HL-60 (cell line): ENCODE data around the gene SLC6A9.
A peak's percentile ranks its signal among the peaks of the same experiment; 100 is the strongest.

Experiments
- DNase-seq, 2 experiments: peaks; one replicate each; pipeline ENCODE4 v3.0.0-alpha.2; 2010 to 2020; ENCODE audit warnings: low read depth in 1 of 2, low spot score in 1 of 2
- H3K27ac ChIP-seq: fragments of 250-450 bp; sonication (Bioruptor Pico); replicated peaks from 2 replicates; pipeline ENCODE4 v1.5.1; 2020; ENCODE audit warnings: mild to moderate bottlenecking, moderate library complexity
- H3K27me3 ChIP-seq: fragments of 250-450 bp; sonication (Bioruptor Pico); 2 replicates; pipeline ENCODE4 v1.5.1; 2021; ENCODE audit warnings: mild to moderate bottlenecking, moderate library complexity; ENCODE audit not compliant: insufficient read depth, poor library complexity, severe bottlenecking
- H3K4me3 ChIP-seq: replicated peaks from 2 replicates; pipeline ENCODE4 v1.5.1; 2011; ENCODE audit warnings: mild to moderate bottlenecking, control low read depth, low read length; ENCODE audit not compliant: insufficient read depth
- CTCF ChIP-seq: IDR thresholded peaks from one replicate; pipeline ENCODE4 v1.5.1; 2011; ENCODE audit warnings: low read length, control low read depth, inconsistent platforms; ENCODE audit not compliant: insufficient read depth
- GABPA ChIP-seq: IDR thresholded peaks from 2 replicates; pipeline ENCODE4 v1.6.1; 2012; ENCODE audit warnings: low read depth
- POLR2AphosphoS5 ChIP-seq: IDR thresholded peaks from 2 replicates; pipeline ENCODE4 v1.6.1; 2012; ENCODE audit warnings: low read depth
- REST ChIP-seq: IDR thresholded peaks from 2 replicates; pipeline ENCODE4 v1.6.1; 2012; ENCODE audit warnings: low read depth; ENCODE audit not compliant: insufficient replicate concordance
- SPI1 ChIP-seq: IDR thresholded peaks from 2 replicates; pipeline ENCODE4 v1.6.1; 2012; ENCODE audit warnings: low read depth, mild to moderate bottlenecking, borderline replicate concordance

Gene SLC6A9

GRCh38 chr1:44029911-44030604 lies 1.2 kb downstream of the SLC6A9 start:
- peak overlapping the region; percentile 70 for H3K4me3 ChIP-seq
- TF ChIP-seq POLR2AphosphoS5 (0 out of 2 replicates have a peak, but pooled peaks have one; percentile 46), CTCF (no peak)
- no peaks in the 10 kb centered on the region for H3K27me3 ChIP-seq
- peak; percentile 69 to 93 for DNase-seq
- peak overlapping the region; percentile 28 for H3K27ac ChIP-seq

- Histone ChIP-seq H3K27me3 (no peaks in the 10 kb centered on the region), H3K27ac (peak overlapping the region; percentile 28), H3K4me3 (peak overlapping the region; percentile 70)
- TF ChIP-seq REST (no peak), CTCF (no peak), SPI1 (no peak), GABPA (no peak), POLR2AphosphoS5 (no peak)
- no peak for DNase-seq
Observed at GRCh38 chr1:44029260-44029910, 1.9 kb downstream of the SLC6A9 start.

GRCh38 chr1:44027320-44027719 lies 3.9 kb downstream of the SLC6A9 start:
- no peak overlapping the region for H3K27ac ChIP-seq
- no peaks in the 10 kb centered on the region for H3K27me3 ChIP-seq
- no peak overlapping the region for H3K4me3 ChIP-seq
- DNase-seq, result no peak
- no peak for TF ChIP-seq SPI1
- no peak for TF ChIP-seq REST
- TF ChIP-seq GABPA, result no peak

GRCh38 chr1:44025816-44026215 lies 5.4 kb downstream of the SLC6A9 start:
- DNase-seq, result no peak
- TF ChIP-seq SPI1 (no peak), CTCF (no peak), REST (no peak)
- H3K27ac ChIP-seq, result no peak overlapping the region
- no peak overlapping the region for H3K4me3 ChIP-seq
- no peaks in the 10 kb centered on the region for H3K27me3 ChIP-seq
